Neural cell (in vitro differentiated cells): ENCODE data around the gene RFX3. TPM values are rescaled to one million over a fixed set of nuclear protein-coding genes. Genes with fewer than 3 reads are reported as not detected.

ENCODE experiments used
- H2AFZ ChIP-seq: fragments of 200-600, 300-800 bp; sonication (generic), shearing (Covaris generic); 2 replicates; pipeline ENCODE4 v1.6.0; 2014; ENCODE audit warnings: low read depth, mild to moderate bottlenecking, antibody characterized with exemption, low read length, moderate library complexity
- H3F3A ChIP-seq: fragments of 200-600 bp; shearing (Covaris generic); 2 replicates; pipeline ENCODE4 v1.6.1; 2016; ENCODE audit warnings: mild to moderate bottlenecking, moderate library complexity, mixed read lengths, antibody characterized with exemption, low read length; ENCODE audit not compliant: insufficient read depth, poor library complexity, severe bottlenecking
- H3K27ac ChIP-seq: fragments of 200-600, 300-800 bp; sonication (generic), shearing (Covaris generic); 2 replicates; pipeline ENCODE4 v1.5.1; 2014; ENCODE audit warnings: mild to moderate bottlenecking, low read length, moderate library complexity
- H3K27me3 ChIP-seq: fragments of 300-800, 200-600 bp; sonication (generic), shearing (Covaris generic); 2 replicates; pipeline ENCODE4 v1.6.0; 2014; ENCODE audit warnings: mild to moderate bottlenecking, low read depth, low read length, moderate library complexity; ENCODE audit not compliant: insufficient read depth
- H3K36me3 ChIP-seq: fragments of 300-800, 200-600 bp; sonication (generic), shearing (Covaris generic); 2 replicates; pipeline ENCODE4 v1.5.1; 2014; ENCODE audit warnings: mild to moderate bottlenecking, antibody characterized with exemption, low read length, moderate library complexity; ENCODE audit not compliant: insufficient read depth
- H3K4me2 ChIP-seq: fragments of 300-800, 200-600 bp; sonication (generic), shearing (Covaris generic); 2 replicates; pipeline ENCODE4 v1.6.0; 2014; ENCODE audit warnings: mild to moderate bottlenecking, low read length
- H3K4me3 ChIP-seq: fragments of 300-800, 200-600 bp; sonication (generic), shearing (Covaris generic); 2 replicates; pipeline ENCODE4 v1.5.1; 2014; ENCODE audit warnings: mild to moderate bottlenecking, low read length, moderate library complexity
- H3K79me2 ChIP-seq: fragments of 200-600 bp; shearing (Covaris generic); replicated peaks from 2 replicates; pipeline ENCODE4 v1.6.0; 2014; ENCODE audit warnings: mild to moderate bottlenecking, low read length, moderate library complexity; ENCODE audit not compliant: insufficient read depth
- H3K9ac ChIP-seq: fragments of 300-800, 200-600 bp; sonication (generic), shearing (Covaris generic); 2 replicates; pipeline ENCODE4 v1.6.1; 2016; ENCODE audit warnings: mild to moderate bottlenecking, low read length, mixed read lengths
- H3K9me2 ChIP-seq: fragments of 200-600 bp; shearing (Covaris generic); 2 replicates; pipeline ENCODE4 v1.6.1; 2016; ENCODE audit warnings: mild to moderate bottlenecking, low read length, mixed read lengths; ENCODE audit not compliant: insufficient read depth
- H3K9me3 ChIP-seq: fragments of 200-600, 300-800 bp; sonication (generic), shearing (Covaris generic); 2 replicates; pipeline ENCODE4 v1.6.1; 2016; ENCODE audit warnings: mild to moderate bottlenecking, mixed run types, low read length, moderate library complexity, mixed read lengths
- H4K20me1 ChIP-seq: fragments of 200-600 bp; shearing (Covaris generic); 2 replicates; pipeline ENCODE4 v1.6.1; 2016; ENCODE audit warnings: mild to moderate bottlenecking, mixed run types; ENCODE audit not compliant: insufficient read depth
- CTCF ChIP-seq: fragments of 450-650 bp; IDR thresholded peaks from 2 replicates; pipeline ENCODE4 v1.5.1; 2014; ENCODE audit warnings: antibody characterized with exemption, mild to moderate bottlenecking, moderate library complexity; ENCODE audit not compliant: poor library complexity, severe bottlenecking
- EP300 ChIP-seq: fragments of 450-650 bp; conservative IDR thresholded peaks from 2 replicates; pipeline ENCODE4 v1.6.1; 2014; ENCODE audit warnings: antibody characterized with exemption, mild to moderate bottlenecking, moderate library complexity; ENCODE audit not compliant: poor library complexity, severe bottlenecking
- EZH2 ChIP-seq: fragments of 200-600, 300-800 bp; shearing (Covaris generic), sonication (generic); IDR thresholded peaks from 2 replicates; pipeline ENCODE4 v1.6.1; 2014; ENCODE audit warnings: antibody characterized with exemption, low read length, borderline replicate concordance, mild to moderate bottlenecking; ENCODE audit not compliant: insufficient read depth, poor library complexity, severe bottlenecking
- MXI1 ChIP-seq: fragments of 450-650 bp; conservative IDR thresholded peaks from 2 replicates; pipeline ENCODE4 v1.6.1; 2014; ENCODE audit warnings: antibody characterized with exemption, mild to moderate bottlenecking; ENCODE audit not compliant: poor library complexity, severe bottlenecking
- POLR2AphosphoS5 ChIP-seq: IDR thresholded peaks from 2 replicates; pipeline ENCODE4 v1.6.1; 2012
- RAD21 ChIP-seq: fragments of 450-650 bp; conservative IDR thresholded peaks from 2 replicates; pipeline ENCODE4 v1.6.1; 2014; ENCODE audit warnings: antibody characterized with exemption, mild to moderate bottlenecking, moderate library complexity
- REST ChIP-seq: IDR thresholded peaks from 2 replicates; pipeline ENCODE4 v1.6.1; 2012; ENCODE audit warnings: borderline replicate concordance
- SMC3 ChIP-seq: fragments of 450-650 bp; conservative IDR thresholded peaks from 2 replicates; pipeline ENCODE4 v1.6.1; 2014; ENCODE audit warnings: antibody characterized with exemption, mild to moderate bottlenecking, moderate library complexity; ENCODE audit not compliant: poor library complexity
- TAF1 ChIP-seq: IDR thresholded peaks from 2 replicates; pipeline ENCODE4 v1.6.1; 2012; ENCODE audit warnings: low read depth
- polyA plus RNA-seq: library from polyadenylated mRNA; depleted of rRNA; stranded (reverse); fragments of >200 nt; gene quantifications from 2 replicates; pipeline ENCODE4 v1.2.3, GENCODE V29; 2014

Gene RFX3
- polyA plus RNA-seq, 1 donor from 2014 or later: 27.6 TPM

DNA sequence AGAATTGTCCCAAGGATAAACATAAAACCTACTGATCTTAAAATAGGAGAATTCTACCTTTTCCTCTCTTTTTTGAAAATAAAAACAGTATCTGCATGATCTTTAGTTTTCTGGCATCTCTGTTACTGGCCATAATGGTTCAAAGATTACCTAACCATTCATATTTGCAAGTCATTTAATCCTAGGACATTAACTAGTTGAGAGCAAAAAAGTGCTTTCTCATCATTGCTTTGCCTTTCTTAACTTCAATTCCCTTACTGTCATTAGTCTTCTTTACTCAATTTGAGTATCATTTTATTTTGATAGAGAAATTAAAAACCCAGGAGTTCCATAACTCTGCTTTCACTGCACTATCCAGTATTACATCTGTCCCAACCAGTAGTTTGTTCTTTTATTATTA, 68.6 kb downstream of the RFX3 start:
- no peak for TF ChIP-seq POLR2AphosphoS5
- TF ChIP-seq CTCF: no peak
- TF ChIP-seq TAF1: no peak
- no peak for TF ChIP-seq RAD21
- no peak for TF ChIP-seq REST
- TF ChIP-seq EP300: no peak
- Histone ChIP-seq H3K27ac (no peak overlapping the region), H3K9me2 (no peaks in the 10 kb centered on the region), H3K27me3 (no peaks in the 10 kb centered on the region), H4K20me1 (no peaks in the 10 kb centered on the region), H3K9me3 (no peaks in the 10 kb centered on the region), H3K4me3 (no peak overlapping the region), H3F3A (no peaks in the 10 kb centered on the region), H3K79me2 (peaks cover 19% of the 10 kb centered on the region), H2AFZ (no peak overlapping the region), H3K36me3 (no peaks in the 10 kb centered on the region), H3K9ac (no peak overlapping the region), H3K4me2 (no peak overlapping the region)

DNA sequence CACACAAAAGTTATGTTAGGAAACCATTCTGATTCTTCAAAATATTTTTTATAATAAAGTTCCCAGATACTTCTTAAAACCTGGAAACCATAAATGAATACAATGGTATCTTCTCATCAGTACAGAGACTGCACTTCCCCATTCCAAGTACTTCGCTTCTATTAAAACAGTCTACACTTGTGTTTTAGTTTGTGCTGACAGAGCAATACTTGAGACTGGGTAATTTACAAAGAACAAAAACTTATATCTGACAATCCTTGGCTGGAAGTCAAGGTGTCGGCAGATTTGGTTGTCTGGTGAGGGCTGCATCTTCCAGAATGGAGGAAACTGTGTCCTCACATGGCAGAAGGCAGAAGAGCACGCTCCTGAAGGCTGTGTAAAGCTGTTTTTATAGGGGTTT, 70.1 kb downstream of the RFX3 start:
- Histone ChIP-seq H3K79me2 (peaks cover 8% of the 10 kb centered on the region), H2AFZ (no peak overlapping the region), H3K27me3 (no peaks in the 10 kb centered on the region), H3K36me3 (no peaks in the 10 kb centered on the region), H3K4me3 (no peak overlapping the region), H3K9me2 (no peaks in the 10 kb centered on the region), H3K27ac (no peak overlapping the region), H4K20me1 (no peaks in the 10 kb centered on the region), H3K4me2 (no peak overlapping the region), H3F3A (no peaks in the 10 kb centered on the region), H3K9ac (no peak overlapping the region), H3K9me3 (no peaks in the 10 kb centered on the region)
- no peak for TF ChIP-seq CTCF
- no peak for TF ChIP-seq TAF1
- TF ChIP-seq SMC3: no peak
- no peak for TF ChIP-seq EZH2
- no peak for TF ChIP-seq EP300
- TF ChIP-seq MXI1: no peak
- no peak for TF ChIP-seq REST
- TF ChIP-seq RAD21: no peak
- TF ChIP-seq POLR2AphosphoS5: no peak
